ENCODE data around the gene MAP3K7.

- TF ChIP-seq, protein P1, sequence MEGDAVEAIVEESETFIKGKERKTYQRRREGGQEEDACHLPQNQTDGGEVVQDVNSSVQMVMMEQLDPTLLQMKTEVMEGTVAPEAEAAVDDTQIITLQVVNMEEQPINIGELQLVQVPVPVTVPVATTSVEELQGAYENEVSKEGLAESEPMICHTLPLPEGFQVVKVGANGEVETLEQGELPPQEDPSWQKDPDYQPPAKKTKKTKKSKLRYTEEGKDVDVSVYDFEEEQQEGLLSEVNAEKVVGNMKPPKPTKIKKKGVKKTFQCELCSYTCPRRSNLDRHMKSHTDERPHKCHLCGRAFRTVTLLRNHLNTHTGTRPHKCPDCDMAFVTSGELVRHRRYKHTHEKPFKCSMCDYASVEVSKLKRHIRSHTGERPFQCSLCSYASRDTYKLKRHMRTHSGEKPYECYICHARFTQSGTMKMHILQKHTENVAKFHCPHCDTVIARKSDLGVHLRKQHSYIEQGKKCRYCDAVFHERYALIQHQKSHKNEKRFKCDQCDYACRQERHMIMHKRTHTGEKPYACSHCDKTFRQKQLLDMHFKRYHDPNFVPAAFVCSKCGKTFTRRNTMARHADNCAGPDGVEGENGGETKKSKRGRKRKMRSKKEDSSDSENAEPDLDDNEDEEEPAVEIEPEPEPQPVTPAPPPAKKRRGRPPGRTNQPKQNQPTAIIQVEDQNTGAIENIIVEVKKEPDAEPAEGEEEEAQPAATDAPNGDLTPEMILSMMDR (IDR thresholded peaks at IDR 0.05): no peak
- TF ChIP-seq POLR2A (IDR thresholded peaks at IDR 0.05): no peak
These were observed 70.7 kb downstream of the MAP3K7 start for GRCh38 chr6:90516074-90516660.
